ENCODE results near the gene DOC2A. TPM values are rescaled to one million over a fixed set of nuclear protein-coding genes. Genes with fewer than 3 reads are reported as not detected.
"Not testable (repeated sequence)": the region's sequence is repeated elsewhere in the genome, so short reads cannot be mapped to it uniquely, and the experiment has no call there.

Gene DOC2A
- total and polyA plus RNA-seq, 2 experiments from 2014 or later, result 9.8 to 10.0 TPM

- TF ChIP-seq, protein P1, sequence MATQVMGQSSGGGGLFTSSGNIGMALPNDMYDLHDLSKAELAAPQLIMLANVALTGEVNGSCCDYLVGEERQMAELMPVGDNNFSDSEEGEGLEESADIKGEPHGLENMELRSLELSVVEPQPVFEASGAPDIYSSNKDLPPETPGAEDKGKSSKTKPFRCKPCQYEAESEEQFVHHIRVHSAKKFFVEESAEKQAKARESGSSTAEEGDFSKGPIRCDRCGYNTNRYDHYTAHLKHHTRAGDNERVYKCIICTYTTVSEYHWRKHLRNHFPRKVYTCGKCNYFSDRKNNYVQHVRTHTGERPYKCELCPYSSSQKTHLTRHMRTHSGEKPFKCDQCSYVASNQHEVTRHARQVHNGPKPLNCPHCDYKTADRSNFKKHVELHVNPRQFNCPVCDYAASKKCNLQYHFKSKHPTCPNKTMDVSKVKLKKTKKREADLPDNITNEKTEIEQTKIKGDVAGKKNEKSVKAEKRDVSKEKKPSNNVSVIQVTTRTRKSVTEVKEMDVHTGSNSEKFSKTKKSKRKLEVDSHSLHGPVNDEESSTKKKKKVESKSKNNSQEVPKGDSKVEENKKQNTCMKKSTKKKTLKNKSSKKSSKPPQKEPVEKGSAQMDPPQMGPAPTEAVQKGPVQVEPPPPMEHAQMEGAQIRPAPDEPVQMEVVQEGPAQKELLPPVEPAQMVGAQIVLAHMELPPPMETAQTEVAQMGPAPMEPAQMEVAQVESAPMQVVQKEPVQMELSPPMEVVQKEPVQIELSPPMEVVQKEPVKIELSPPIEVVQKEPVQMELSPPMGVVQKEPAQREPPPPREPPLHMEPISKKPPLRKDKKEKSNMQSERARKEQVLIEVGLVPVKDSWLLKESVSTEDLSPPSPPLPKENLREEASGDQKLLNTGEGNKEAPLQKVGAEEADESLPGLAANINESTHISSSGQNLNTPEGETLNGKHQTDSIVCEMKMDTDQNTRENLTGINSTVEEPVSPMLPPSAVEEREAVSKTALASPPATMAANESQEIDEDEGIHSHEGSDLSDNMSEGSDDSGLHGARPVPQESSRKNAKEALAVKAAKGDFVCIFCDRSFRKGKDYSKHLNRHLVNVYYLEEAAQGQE (IDR thresholded peaks at IDR 0.05; ENCODE audit: unreplicated experiment), result no peak
- TF ChIP-seq JUNB (IDR thresholded peaks at IDR 0.05; ENCODE audit: unreplicated experiment) (no peak), EZH2phosphoT487 (IDR thresholded peaks at IDR 0.05; ENCODE audit: unreplicated experiment) (no peak), STAT1 (IDR thresholded peaks at IDR 0.05; ENCODE audit: unreplicated experiment) (no peak), NANOG (IDR thresholded peaks at IDR 0.05; ENCODE audit: borderline replicate concordance) (no peak)
Observed at GRCh38 chr16:30018731-30019158, 7.9 kb upstream of the DOC2A start (continued).

- not testable (repeated sequence) for H4K20me1 ChIP-seq (replicated peaks; ENCODE audit: insufficient read depth); H3K9me2 ChIP-seq (ENCODE audit: insufficient read depth); H3K36me3 Mint-ChIP-seq (ENCODE audit: low read depth); H3K79me2 ChIP-seq (replicated peaks; ENCODE audit: insufficient read depth); H3K4me1 ChIP-seq (ENCODE audit: insufficient read depth); H3K4me2 ChIP-seq; H3K27me3 Mint-ChIP-seq (ENCODE audit: insufficient read depth, low read depth, poor library complexity); H3K27ac Mint-ChIP-seq; H3F3A ChIP-seq (replicated peaks; ENCODE audit: low read depth); H3K27me3 ChIP-seq (ENCODE audit: insufficient read depth); H3K9me3 Mint-ChIP-seq; H3K4me1 Mint-ChIP-seq; DNase-seq (ENCODE audit: low spot score); H3K4me3 ChIP-seq; H2AFZ ChIP-seq; ATAC-seq; H3K36me3 ChIP-seq (ENCODE audit: insufficient read depth); H3K4me3 Mint-ChIP-seq; H3K27ac ChIP-seq (ENCODE audit: low read depth)
Observed at GRCh38 chr16:30017937-30018336, 7.1 kb upstream of the DOC2A start.

DNA sequence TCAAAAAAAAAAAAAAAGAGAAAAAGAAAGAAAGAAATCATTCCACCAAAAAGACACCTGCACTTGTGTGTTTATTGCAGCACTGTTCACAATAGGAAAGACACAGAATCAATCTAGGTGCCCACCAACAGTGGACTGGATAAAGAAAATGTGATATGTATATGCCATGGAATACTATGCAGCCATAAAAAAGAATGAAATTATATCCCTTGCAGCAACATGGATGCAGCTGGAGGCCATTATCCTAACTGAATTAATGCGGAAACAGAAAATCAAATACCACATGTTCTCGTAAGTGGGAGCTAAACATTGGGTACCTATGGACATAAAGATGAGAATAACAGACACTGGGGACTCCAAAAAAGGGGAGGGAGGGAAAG is 6.4 kb upstream of the DOC2A start:
- H3K36me3 ChIP-seq (ENCODE audit: insufficient read depth), result no peaks in the 10 kb centered on the region
- no peak overlapping the region; the same call in 2 of the 3 replicates for H3K4me3 Mint-ChIP-seq
- H2AFZ ChIP-seq, result no peak overlapping the region
- peaks cover 4% of the 10 kb centered on the region for H3K36me3 Mint-ChIP-seq (ENCODE audit: low read depth)
- no peak overlapping the region for H3K27ac Mint-ChIP-seq
- ATAC-seq (no peak), DNase-seq (ENCODE audit: low spot score) (no peak)
- no peaks in the 10 kb centered on the region for H3K9me2 ChIP-seq (ENCODE audit: insufficient read depth)
- H3K27ac ChIP-seq (ENCODE audit: low read depth), result no peak overlapping the region
- H3K4me3 ChIP-seq, result no peak overlapping the region
- peaks cover 14% of the 10 kb centered on the region for H3K27me3 Mint-ChIP-seq (ENCODE audit: insufficient read depth, low read depth, poor library complexity)
- H3K4me1 ChIP-seq (ENCODE audit: insufficient read depth), result peaks cover 3% of the 10 kb centered on the region; the same call in 1 of the 2 replicates
- H3K9me3 Mint-ChIP-seq, result no peaks in the 10 kb centered on the region; the same call in 2 of the 3 replicates
- H3K4me1 Mint-ChIP-seq, result no peaks in the 10 kb centered on the region; the same call in 2 of the 3 replicates
- no peak for TF ChIP-seq ZNF331 (CRISPR knock-in tag; IDR thresholded peaks at IDR 0.05; ENCODE audit: low read depth)
- TF ChIP-seq EZH2phosphoT487 (IDR thresholded peaks at IDR 0.05; ENCODE audit: unreplicated experiment), result no peak
- TF ChIP-seq CREB1 (CRISPR knock-in tag; IDR thresholded peaks at IDR 0.05; ENCODE audit: low read depth), result no peak
- no peak for TF ChIP-seq NANOG (IDR thresholded peaks at IDR 0.05; ENCODE audit: borderline replicate concordance)
- TF ChIP-seq, protein P1 (IDR thresholded peaks at IDR 0.05; ENCODE audit: unreplicated experiment), result no peak
- H3K79me2 ChIP-seq (replicated peaks; ENCODE audit: insufficient read depth), result no peaks in the 10 kb centered on the region
- 0 out of 2 replicates have a peak, but pooled peaks cover 4% of the 10 kb centered on the region for H3F3A ChIP-seq (replicated peaks; ENCODE audit: low read depth)
- no peak overlapping the region for H3K4me2 ChIP-seq
- no peaks in the 10 kb centered on the region for H4K20me1 ChIP-seq (replicated peaks; ENCODE audit: insufficient read depth)
- H3K27me3 ChIP-seq (ENCODE audit: insufficient read depth), result peaks cover 7% of the 10 kb centered on the region

Data from GM23338 (cell line).